Amniotic epithelial cell (primary cell): ENCODE results near the gene ZNF138.

Experiments
- DNase-seq: peaks from one replicate; pipeline ENCODE4 v3.0.0-alpha.2; 2010; ENCODE audit warnings: low read depth

The ZNF138 gene

DNA sequence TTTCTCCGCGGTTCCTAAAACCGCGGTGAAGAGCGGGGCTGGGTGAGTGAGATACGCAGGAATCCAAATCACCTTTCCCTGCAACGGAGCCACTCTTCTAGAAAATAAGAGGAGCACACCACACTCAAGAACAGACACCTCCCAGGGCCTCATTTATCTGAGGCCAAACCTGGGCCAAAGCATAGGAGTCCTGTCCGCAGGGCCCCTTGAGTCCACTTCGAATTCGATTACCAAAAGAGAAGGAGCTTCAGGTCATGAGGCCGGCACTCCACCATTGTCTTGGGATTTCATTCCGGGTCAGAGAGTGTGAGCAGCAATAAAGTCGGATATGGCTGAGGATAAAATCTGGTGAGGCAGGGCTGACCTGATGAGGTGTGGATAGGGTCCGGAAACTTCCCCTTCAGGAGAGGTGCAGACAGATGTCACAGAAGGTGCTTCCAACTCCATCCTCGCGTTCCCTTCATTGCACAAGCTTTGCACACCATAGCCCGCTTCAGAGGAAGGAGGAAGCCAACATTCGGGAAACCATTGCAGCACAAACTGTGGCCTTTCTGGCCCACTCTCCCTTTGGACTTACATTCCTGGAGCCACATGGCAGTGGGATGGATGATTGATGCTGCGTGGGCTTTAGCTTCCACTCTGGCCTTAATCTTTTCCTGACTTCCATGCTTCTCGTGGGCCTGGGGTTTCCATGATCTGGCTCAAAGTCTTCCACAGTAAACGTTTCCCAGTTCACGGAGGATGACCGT lies 81.6 kb downstream of the ZNF138 start:
- no peak for DNase-seq

DNA sequence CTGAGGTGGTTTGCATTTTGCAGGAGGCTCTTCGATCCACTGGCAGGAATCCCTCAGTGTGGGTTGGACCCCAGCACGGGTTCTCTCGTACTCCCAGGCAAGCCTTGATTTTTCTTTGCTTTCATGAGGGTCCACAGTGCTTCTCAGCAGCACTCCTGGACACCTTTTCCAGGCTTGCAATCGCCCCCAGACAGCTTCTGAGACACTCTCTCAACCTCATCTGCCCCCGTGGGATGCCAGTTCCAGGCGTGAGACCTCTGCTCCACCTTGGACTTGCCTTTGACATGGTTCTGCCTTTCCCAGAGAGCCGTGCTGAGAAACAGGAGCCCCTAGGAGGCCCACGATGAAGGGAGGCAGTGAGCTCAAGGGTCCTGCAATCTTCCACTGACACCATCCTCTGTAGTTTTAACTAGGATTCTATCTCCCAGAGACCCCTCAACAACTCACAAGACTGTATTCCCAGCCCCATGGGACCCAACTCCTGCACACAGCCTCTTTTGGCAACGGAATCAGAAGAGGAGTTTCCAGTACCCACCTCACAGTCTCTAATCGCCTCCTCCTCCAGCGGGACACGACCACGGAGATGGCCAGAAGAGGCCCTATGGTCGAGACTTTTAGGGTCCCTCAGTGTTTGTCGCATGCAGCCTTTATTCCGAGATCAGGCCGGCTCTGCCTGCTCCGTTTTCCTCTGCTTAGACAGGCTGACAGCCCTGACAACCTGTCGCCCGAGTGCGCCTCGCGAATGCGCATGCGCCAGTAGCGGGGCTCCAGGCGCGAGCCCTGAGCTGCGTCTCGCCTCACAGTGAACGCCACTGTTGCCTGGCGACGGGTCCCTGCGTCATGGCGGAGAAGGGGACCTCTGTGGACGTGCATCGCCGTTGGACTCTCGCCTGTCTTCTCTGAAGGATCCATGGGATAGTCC lies 82.8 kb downstream of the ZNF138 start:
- DNase-seq: no peak

DNA sequence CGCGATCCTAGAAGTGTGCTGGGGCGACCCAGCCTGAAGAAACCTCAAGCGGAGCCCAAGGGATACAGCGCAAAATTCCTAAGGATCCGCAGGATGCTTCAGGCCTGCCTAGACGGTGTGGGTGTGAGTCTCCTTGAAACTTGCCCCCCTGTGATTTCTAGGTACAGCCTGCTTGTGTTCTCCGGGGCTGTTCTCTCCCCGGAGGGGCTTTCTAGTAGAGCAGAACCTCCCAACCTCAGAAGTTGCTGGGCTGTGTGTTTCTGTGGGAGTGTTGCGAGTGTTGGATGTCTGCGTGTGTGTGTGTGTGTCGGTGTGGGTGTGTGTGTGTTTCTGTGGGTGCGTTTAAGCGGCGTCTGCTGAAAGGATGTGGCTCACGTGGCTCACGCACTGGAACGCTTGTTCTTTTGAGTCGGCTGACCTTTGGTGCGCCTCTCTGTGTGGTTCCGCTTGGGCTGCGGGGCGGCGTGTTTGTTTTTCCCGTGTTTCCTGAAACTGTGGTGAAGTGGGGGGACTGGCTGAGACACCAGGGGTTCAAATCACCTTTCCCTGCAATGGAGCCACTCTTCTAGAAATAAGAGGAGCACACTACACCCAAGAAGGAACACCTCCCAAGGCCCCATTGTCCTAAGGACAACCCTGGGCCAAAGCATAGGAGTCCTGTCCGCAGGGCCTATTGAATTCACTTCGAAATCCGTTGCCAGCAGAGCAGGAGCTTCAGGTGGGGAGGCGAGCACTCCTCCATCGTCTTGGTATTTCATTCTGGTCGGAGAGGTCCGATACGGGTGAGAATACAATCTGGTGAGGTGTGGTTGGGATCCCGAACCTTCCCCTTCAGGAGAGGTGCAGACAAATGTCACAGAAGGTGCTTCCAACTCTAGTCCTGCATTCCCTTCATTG lies 83.7 kb downstream of the ZNF138 start:
- no peak for DNase-seq

- DNase-seq: no peak
Measured at GRCh38 chr7:64878684-64879083, 84.5 kb downstream of the ZNF138 start.

- DNase-seq: no peak
Measured at GRCh38 chr7:64879086-64879730, 85.0 kb downstream of the ZNF138 start.

DNA sequence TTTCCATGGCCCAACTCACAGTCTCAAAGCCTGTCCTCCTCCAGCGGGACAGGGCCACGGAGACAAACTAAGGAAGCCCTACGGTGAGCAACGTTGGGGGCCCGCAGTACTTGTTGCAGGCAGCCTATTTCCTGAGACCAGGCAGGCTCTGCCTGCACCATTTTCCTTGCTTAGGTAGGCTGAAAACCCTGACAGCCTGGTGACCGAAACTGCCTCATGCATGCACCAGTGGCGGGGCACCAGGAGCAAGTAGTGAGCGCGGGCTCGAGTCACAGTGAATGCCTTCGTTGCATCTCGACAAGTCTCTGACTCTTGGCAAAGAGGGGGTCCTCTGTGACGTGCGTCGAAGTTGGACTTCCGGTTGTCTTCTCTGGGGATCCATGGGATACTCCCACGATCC lies 85.6 kb downstream of the ZNF138 start:
- DNase-seq: no peak

- no peak for DNase-seq
Measured at GRCh38 chr7:64880322-64881297, 86.4 kb downstream of the ZNF138 start.

DNA sequence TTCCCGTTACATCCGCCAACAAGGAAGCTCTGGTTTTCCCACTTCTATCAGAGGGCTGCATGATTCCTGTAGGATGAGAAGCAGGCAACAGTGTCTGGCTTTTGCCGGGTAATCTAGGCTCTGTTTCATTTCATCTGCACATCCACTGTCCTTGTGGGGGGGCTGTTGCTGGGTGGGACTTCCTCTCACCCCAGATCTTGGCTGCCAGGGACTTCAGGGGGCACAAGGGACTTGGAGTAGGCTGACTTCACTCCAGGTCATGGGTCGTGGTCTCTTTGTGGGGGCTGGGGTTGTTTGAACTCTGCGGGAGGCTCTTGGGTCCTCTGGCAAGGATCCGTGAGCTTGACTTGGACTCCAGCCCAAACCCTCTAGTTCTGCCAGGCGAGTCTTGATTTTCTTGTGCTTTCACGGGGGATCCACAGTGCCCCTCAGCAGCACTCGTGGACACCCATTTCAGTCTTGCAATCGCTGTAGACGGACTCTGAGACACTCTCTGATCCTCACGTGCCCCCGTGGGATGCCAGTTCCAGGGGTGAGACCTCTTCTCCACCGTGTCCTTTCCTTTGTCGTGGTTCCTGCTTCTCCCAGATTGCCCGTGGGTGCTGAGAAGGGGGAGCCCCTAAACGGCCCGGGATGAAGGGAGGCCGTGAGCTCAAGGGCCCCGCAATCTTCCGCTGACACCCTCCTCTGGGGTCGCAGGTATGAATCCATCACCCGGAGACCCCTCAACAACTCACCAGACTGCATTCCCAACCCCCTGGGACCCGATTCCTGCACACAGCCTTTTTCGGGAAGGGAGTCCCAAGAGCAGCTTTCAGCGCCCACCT lies 87.4 kb downstream of the ZNF138 start:
- no peak for DNase-seq

GRCh38 chr7:64882341-64883112 lies 88.3 kb downstream of the ZNF138 start:
- no peak for DNase-seq
